GM19452 (cell line): ENCODE results near the gene GJC2.
"Not testable (repeated sequence)": the region's sequence is repeated elsewhere in the genome, so short reads cannot be mapped to it uniquely, and the experiment has no call there.

Source experiments
- ATAC-seq: cut with Tn5 transposase; IDR thresholded peaks from one replicate; pipeline ENCODE4 v1.9.1; 2021; ENCODE audit not compliant: unreplicated experiment

GJC2 gene

DNA sequence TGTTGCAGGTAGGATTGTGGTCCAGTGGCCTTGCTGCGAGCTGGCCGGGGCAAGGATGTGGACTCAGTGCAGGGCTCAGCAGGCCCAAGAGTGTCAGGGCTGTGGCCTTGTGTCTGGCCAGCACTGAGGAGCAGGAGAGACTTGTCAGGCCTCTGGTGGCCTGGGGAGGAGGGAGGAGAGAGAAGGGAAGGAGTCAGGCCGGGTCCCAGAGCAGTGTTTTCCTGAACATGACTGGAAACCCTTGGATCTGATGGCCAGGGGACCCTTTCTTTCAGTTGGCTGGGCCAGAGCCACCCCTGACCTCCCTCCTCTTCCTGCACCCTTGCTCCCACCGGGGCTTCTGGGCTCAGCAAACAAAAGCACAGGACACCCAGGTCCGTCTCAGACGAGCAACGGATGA lies 20.9 kb downstream of the GJC2 start:
- ATAC-seq = no peak

GRCh38 chr1:228171221-228171891 lies 21.6 kb downstream of the GJC2 start:
- no peak for ATAC-seq

- ATAC-seq = no peak
Observed at GRCh38 chr1:228172591-228173527, 23.1 kb downstream of the GJC2 start.

DNA sequence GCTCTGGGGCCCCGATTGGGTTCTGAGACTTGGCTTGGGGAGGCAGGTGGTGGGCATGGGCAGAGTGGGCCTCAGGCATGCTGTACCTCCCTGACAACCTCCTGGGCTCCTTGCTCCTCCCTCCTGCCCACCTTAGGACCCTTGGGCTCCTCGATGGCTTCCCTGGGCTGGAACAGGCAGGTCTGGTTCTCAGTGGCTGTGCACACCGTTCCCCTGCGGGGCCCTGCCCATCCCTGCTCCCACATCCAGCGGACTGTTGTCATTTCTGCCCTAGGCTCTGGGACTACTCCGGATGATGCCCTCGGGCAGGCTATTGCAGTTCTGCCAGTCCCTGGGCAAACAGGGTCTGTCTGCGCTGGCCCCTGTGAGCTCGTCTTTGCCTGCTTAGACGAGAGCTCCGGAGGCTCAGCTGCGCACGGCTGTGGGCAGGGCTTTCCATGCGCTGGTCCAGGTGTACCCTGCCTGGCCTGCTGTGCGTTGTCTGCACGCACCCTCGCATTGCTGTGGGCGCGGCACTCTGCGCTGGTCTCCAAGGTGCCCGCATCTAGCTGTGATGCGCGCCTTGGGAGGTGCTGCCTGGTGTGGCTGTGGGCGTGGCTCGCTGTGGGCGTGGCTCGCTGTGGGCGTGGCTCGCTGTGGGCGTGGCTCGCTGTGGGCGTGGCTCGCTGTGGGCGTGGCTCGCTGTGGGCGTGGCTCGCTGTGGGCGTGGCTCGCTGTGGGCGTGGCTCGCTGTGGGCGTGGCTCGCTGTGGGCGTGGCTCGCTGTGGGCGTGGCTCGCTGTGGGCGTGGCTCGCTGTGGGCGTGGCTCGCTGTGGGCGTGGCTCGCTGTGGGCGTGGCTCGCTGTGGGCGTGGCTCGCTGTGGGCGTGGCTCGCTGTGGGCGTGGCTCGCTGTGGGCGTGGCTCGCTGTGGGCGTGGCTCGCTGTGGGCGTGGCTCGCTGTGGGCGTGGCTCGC lies 24.1 kb downstream of the GJC2 start:
- ATAC-seq = not testable (repeated sequence)

- ATAC-seq = no peak
Observed at GRCh38 chr1:228174482-228175315, 25.0 kb downstream of the GJC2 start.

- no peak for ATAC-seq
Observed at GRCh38 chr1:228175316-228176023, 25.7 kb downstream of the GJC2 start.

DNA sequence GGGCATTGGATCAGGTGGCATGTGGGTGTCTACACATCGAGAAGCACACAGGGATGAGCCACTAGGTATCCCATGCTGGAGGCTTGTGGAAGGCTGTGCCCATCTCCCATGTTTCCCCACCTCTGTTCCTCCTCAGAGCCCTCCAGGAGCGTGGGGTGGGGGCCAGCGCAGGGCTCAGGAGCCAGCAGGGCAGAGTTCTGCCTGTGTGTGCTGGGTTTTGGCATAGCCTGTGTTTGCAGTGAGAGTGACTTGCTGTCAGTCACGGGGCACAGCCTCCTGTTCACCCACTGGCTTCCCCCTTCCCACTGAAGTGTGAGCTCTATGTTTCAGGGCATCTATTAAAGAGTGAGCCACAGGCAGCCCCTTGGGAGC lies 26.3 kb downstream of the GJC2 start:
- ATAC-seq = no peak

- ATAC-seq = no peak
Observed at GRCh38 chr1:228176461-228177182, 26.9 kb downstream of the GJC2 start.

- no peak for ATAC-seq
Observed at GRCh38 chr1:228177183-228177475, 27.4 kb downstream of the GJC2 start.

- no peak for ATAC-seq
Observed at GRCh38 chr1:228177721-228178710, 28.3 kb downstream of the GJC2 start.

- ATAC-seq = no peak
Observed at GRCh38 chr1:228178737-228179684, 29.3 kb downstream of the GJC2 start.

DNA sequence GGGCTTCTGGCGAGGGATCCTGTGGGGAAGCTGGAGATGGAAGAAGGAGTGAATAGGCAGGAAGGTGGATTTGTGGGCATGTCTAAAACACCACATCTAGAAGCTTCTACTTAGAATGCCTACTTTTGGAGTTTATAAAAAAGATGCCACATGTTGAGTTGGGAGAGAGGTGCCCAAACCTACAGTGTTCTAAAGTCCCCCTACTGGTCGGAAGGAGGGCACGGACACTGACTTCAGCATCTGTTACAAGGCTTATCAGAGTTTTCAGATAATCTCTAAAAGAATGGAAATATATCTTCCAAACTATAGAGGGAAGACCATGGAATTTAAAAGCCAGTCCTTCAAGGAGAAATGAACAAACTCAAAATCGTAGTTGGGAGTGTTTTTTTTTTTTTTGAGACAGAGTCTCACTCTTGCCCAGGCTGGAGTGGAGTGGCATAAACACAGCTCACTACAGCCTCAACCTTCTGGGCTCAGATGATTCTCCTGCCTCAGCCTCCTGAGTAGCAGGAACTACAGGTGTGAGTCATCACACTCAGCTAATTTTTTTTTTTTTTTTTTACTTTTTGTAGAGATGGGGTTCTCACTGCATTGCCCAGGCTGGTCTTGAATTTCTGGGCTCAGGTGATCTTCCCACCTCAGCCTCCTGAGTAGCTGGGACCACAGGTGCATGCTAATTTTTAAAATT lies 30.7 kb downstream of the GJC2 start:
- ATAC-seq = no peak

DNA sequence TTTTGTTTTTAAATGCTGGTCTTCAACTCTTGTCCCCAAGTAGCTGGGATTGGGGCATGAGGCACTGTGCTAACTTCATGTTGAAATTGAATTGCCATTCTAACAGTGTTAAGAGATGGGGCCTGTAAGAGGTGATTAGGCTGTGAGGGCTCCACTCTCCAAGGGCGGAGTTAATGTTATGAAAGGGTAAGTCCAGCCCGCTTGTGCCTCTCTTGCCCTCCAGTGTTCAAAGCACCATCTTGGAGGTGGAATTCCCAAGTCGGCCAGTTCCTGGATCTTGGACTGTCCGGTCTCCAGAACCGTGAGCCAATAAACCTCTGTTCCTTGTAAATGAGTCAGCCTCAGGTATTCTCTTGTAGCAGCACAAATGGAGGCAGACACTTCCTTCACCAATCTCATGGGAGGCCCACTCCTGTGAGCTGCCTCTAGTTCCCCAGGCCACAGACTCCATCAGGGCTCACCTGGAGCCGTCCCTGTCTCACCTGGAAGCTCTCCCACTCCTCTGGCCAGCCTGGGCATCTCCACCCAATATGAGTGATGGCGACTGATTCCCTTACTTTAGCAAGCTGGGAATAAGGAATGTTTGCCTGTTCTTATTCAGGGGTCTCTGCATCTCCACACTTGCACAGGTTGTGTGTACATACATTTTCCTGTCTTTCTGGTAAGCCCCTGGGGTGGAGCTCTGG lies 31.4 kb downstream of the GJC2 start:
- no peak for ATAC-seq

- ATAC-seq = no peak
Observed at GRCh38 chr1:228181645-228182034, 31.9 kb downstream of the GJC2 start.

- ATAC-seq = no peak
Observed at GRCh38 chr1:228182296-228183030, 32.7 kb downstream of the GJC2 start.
